ENCODE measurements around the gene UCKL1.

DNA sequence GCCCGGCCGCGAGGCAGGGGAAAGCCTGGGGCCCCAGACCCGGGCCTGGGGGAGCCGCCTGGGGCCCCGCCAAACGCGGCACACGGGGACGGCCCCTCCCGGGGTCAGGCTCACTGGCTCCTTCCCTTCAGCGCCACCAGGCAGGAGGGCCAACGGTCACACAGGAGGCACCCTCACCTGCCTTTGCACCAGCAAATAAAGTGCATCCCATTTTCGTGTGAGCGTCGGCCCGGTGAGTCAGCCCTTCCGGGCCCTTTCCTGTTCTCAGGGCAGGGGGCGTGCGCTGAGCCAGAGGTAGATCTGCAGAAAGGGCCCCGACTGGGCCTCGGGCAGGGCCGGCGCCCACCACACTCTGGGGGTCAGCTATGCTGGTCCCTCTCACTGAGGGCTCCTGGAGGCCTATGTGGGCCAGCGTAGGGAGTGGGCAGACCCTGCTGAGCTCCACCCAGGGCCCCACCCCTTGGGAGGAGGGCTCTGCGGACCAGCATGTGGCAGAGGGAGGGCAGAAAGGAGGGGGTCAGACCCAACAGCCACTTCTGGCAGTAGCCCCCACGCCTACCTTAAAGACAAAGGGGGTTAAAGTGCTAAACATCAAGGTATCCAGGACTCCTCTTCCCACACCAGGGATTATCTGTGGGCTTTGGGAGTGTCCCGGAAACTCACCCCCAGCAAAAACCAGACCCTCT lies 931 bp upstream of the UCKL1 start:
- TF ChIP-seq, protein P1, sequence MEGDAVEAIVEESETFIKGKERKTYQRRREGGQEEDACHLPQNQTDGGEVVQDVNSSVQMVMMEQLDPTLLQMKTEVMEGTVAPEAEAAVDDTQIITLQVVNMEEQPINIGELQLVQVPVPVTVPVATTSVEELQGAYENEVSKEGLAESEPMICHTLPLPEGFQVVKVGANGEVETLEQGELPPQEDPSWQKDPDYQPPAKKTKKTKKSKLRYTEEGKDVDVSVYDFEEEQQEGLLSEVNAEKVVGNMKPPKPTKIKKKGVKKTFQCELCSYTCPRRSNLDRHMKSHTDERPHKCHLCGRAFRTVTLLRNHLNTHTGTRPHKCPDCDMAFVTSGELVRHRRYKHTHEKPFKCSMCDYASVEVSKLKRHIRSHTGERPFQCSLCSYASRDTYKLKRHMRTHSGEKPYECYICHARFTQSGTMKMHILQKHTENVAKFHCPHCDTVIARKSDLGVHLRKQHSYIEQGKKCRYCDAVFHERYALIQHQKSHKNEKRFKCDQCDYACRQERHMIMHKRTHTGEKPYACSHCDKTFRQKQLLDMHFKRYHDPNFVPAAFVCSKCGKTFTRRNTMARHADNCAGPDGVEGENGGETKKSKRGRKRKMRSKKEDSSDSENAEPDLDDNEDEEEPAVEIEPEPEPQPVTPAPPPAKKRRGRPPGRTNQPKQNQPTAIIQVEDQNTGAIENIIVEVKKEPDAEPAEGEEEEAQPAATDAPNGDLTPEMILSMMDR (IDR thresholded peaks at IDR 0.05), result no peak
- no peak for TF ChIP-seq EP300 (IDR thresholded peaks at IDR 0.05)
